Liver (tissue), 9 donors: ENCODE measurements around the gene SYNGR4. TPM values are rescaled to one million over a fixed set of nuclear protein-coding genes. Genes with fewer than 3 reads are reported as not detected.

Experiments
- DNase-seq: peaks from one replicate; pipeline ENCODE4 v3.0.0-alpha.2; 2017; ENCODE audit warnings: low spot score
- H3K27ac ChIP-seq, 2 donors: one replicate each; pipeline ENCODE4 v1.7.0; 2013; ENCODE audit warnings: inconsistent platforms in 2 of 2, low read length in 2 of 2, control low read depth in 1 of 2, low read depth in 1 of 2, mild to moderate bottlenecking in 1 of 2
- H3K27me3 ChIP-seq, 4 donors: one replicate each; pipeline versions ENCODE4 v1.6.1 to v1.7.0; 2013; ENCODE audit warnings: low read length in 3 of 4, inconsistent platforms in 1 of 4, mild to moderate bottlenecking in 1 of 4, moderate library complexity in 1 of 4; ENCODE audit not compliant: control insufficient read depth in 4 of 4, insufficient read depth in 4 of 4
- H3K36me3 ChIP-seq, 4 donors: one replicate each; pipeline versions ENCODE4 v1.6.1 to v1.7.0; 2013; ENCODE audit warnings: low read length in 3 of 4, mild to moderate bottlenecking in 3 of 4, low read depth in 1 of 4, moderate library complexity in 1 of 4; ENCODE audit not compliant: control insufficient read depth in 4 of 4, insufficient read depth in 3 of 4
- H3K4me1 ChIP-seq, 4 donors: one replicate each; pipeline versions ENCODE4 v1.6.1 to v1.7.0; 2013; ENCODE audit warnings: low read length in 3 of 4, mild to moderate bottlenecking in 3 of 4, moderate library complexity in 1 of 4; ENCODE audit not compliant: control insufficient read depth in 4 of 4, insufficient read depth in 4 of 4
- H3K4me3 ChIP-seq, 3 donors: one replicate each; pipeline versions ENCODE4 v1.6.1 to v1.7.0; 2013; ENCODE audit warnings: low read length in 3 of 3, control low read depth in 1 of 3, low read depth in 1 of 3, mild to moderate bottlenecking in 1 of 3
- H3K9ac ChIP-seq, 2 donors: one replicate each; pipeline ENCODE4 v1.7.0; 2013; ENCODE audit warnings: low read length in 2 of 2, mild to moderate bottlenecking in 2 of 2, moderate library complexity in 2 of 2, control low read depth in 1 of 2, low read depth in 1 of 2
- H3K9me3 ChIP-seq, 4 donors: one replicate each; pipeline versions ENCODE4 v1.6.1 to v1.7.0; 2013; ENCODE audit warnings: low read length in 3 of 4; ENCODE audit not compliant: control insufficient read depth in 4 of 4
- FOXA2 ChIP-seq: IDR thresholded peaks from 2 replicates; pipeline ENCODE4 v1.6.1; 2016; ENCODE audit warnings: antibody characterized with exemption
- GABPA ChIP-seq, 2 donors: IDR thresholded peaks in 1 of 2; conservative IDR thresholded peaks in 1 of 2; 2 replicates each; pipeline ENCODE4 v1.6.1; 2016; ENCODE audit warnings: antibody characterized with exemption in 2 of 2, mild to moderate bottlenecking in 1 of 2, moderate library complexity in 1 of 2
- HNF4A ChIP-seq, 2 donors: conservative IDR thresholded peaks; 2 replicates each; pipeline ENCODE4 v1.6.1; 2016; ENCODE audit warnings: antibody characterized with exemption in 2 of 2, mild to moderate bottlenecking in 2 of 2
- HNF4G ChIP-seq: IDR thresholded peaks from 2 replicates; pipeline ENCODE4 v1.6.1; 2016; ENCODE audit warnings: antibody characterized with exemption
- JUND ChIP-seq, 2 donors: IDR thresholded peaks; 2 replicates each; pipeline ENCODE4 v1.6.1; 2016; ENCODE audit warnings: antibody characterized with exemption in 2 of 2
- RAD21 ChIP-seq, 2 donors: IDR thresholded peaks; 2 replicates each; pipeline ENCODE4 v1.6.1; 2016; ENCODE audit warnings: antibody characterized with exemption in 2 of 2, mild to moderate bottlenecking in 2 of 2
- REST ChIP-seq: IDR thresholded peaks from 2 replicates; pipeline ENCODE4 v1.6.1; 2016; ENCODE audit warnings: antibody characterized with exemption, mild to moderate bottlenecking
- RXRA ChIP-seq, 2 donors: IDR thresholded peaks; 2 replicates each; pipeline ENCODE4 v1.6.1; 2017 to 2018; ENCODE audit warnings: antibody characterized with exemption in 2 of 2, mild to moderate bottlenecking in 1 of 2
- TAF1 ChIP-seq: conservative IDR thresholded peaks from 2 replicates; pipeline ENCODE4 v1.6.1; 2016; ENCODE audit warnings: antibody characterized with exemption, mild to moderate bottlenecking
- ZBTB33 ChIP-seq: IDR thresholded peaks from 2 replicates; pipeline ENCODE4 v1.6.1; 2016; ENCODE audit warnings: antibody characterized with exemption
- WGBS: extraction: QIAGEN DNeasy Blood & Tissue Kit; methylation state at CpG from one replicate; pipeline ENCODE4 v1.1.7; 2013; 5-methylcytosine and 5-hydroxymethylcytosine counted together
- polyA plus RNA-seq, 2 donors: library from polyadenylated mRNA; stranded (reverse) in 1 of 2; unstranded in 1 of 2; fragments of 200-250 nt in 1 of 2; fragments of >200 nt in 1 of 2; fragmentation: Nextera tagmentation in 1 of 2; extraction: Ambion mirVana in 1 of 2; gene quantifications; one replicate each; pipeline versions ENCODE4 v1.2.1 to v1.2.3, GENCODE V29; 2013 to 2015
- total RNA-seq, 2 donors: library from RNA; depleted of rRNA; stranded (reverse); fragments of >200 nt; gene quantifications; one replicate each; pipeline ENCODE4 v1.2.3, GENCODE V29; 2014
- donor health status: healthy.
- donor health status: healthy.
- donor health status: healthy.
- donor health status: healthy.
- donor health status: healthy.

The SYNGR4 gene
- total and polyA plus RNA-seq, 4 donors = 0.09 TPM; not detected in 3

- Histone ChIP-seq H3K9me3 (no peaks in the 10 kb centered on the region), H3K4me3 (no peak overlapping the region), H3K9ac (no peak overlapping the region), H3K27me3 (no peaks in the 10 kb centered on the region), H3K4me1 (peaks cover 0 to 3% (median under 1%) of the 10 kb centered on the region in 4 donors), H3K27ac (no peak overlapping the region), H3K36me3 (peaks cover 0 to 8% (median 5%) of the 10 kb centered on the region in 4 donors)
- DNase-seq = no peak
- TF ChIP-seq RAD21 (IDR thresholded peaks at IDR 0.05) = no peak
- no peak for TF ChIP-seq RXRA (IDR thresholded peaks at IDR 0.05)
- WGBS = 96% methylated on average over 14 of the region's 14 CpGs
Measured at GRCh38 chr19:48338802-48339503, 25.2 kb upstream of the SYNGR4 start.

DNA sequence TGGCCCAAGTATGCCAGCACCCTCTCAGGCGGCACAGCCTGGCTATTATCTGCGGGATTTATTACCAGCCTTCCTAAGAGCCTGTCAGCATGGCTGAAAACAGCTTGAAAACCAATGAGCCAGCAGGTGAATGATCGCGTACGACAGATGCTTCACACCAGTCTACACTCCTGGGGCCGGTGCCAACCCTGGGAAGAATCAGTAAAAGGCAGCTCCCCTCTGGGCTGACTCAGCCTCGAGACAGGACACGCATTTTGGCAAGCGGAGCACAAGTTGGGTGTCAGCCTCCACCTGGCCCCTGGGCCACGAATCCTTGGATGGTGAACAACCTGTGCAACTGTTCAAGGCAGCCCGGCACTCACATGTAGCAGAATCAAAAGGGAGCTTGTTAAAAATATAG lies 23.2 kb upstream of the SYNGR4 start:
- DNase-seq = no peak
- no peaks in the 10 kb centered on the region for H3K4me1 ChIP-seq
- H3K4me3 ChIP-seq = no peak overlapping the region
- no peak overlapping the region for H3K9ac ChIP-seq
- no peak for TF ChIP-seq REST
- TF ChIP-seq TAF1 = no peak
- no peak for TF ChIP-seq HNF4A (conservative IDR thresholded peaks at IDR 0.05)
- TF ChIP-seq FOXA2 = no peak
- TF ChIP-seq RXRA (IDR thresholded peaks at IDR 0.05) = no peak
- no peak for TF ChIP-seq HNF4G
- TF ChIP-seq JUND (IDR thresholded peaks at IDR 0.05) = no peak
- TF ChIP-seq ZBTB33 = no peak
- TF ChIP-seq GABPA (IDR thresholded peaks at IDR 0.05 in 1 of 2, conservative IDR thresholded peaks at IDR 0.05 in 1 of 2) = no peak
- H3K9me3 ChIP-seq = no peaks in the 10 kb centered on the region
- H3K27ac ChIP-seq = no peak overlapping the region
- peaks cover 0 to 8% (median 5%) of the 10 kb centered on the region in 4 donors for H3K36me3 ChIP-seq
- 98% methylated on average over 11 of the region's 11 CpGs for WGBS
- no peaks in the 10 kb centered on the region for H3K27me3 ChIP-seq
